H1 (cell line): ENCODE results near the gene RELB.

Experiments
- BRCA1 ChIP-seq: IDR thresholded peaks from 2 replicates; pipeline ENCODE4 v1.6.1; 2012; ENCODE audit warnings: low read depth, low read length, improper control_type of control experiment
- CHD1 ChIP-seq: IDR thresholded peaks from 2 replicates; pipeline ENCODE4 v1.6.1; 2012; ENCODE audit warnings: low read depth, low read length, improper control_type of control experiment
- CTCF ChIP-seq, 3 experiments: IDR thresholded peaks; 1 replicate in 2 of 3; 2 replicates in 1 of 3; pipeline versions ENCODE4 v1.5.1 to v1.6.1; 2011; ENCODE audit warnings: low read length in 3 of 3, mild to moderate bottlenecking in 3 of 3, inconsistent platforms in 2 of 3, low read depth in 1 of 3, moderate library complexity in 1 of 3; ENCODE audit not compliant: insufficient read depth in 1 of 3; ENCODE audit errors: control extremely low read depth in 1 of 3
- EZH2 ChIP-seq: fragments of 200-600 bp; sonication (generic); IDR thresholded peaks from 2 replicates; pipeline ENCODE4 v1.7.1; 2012; ENCODE audit warnings: low read depth, mild to moderate bottlenecking, moderate library complexity, low read length, inconsistent platforms; ENCODE audit not compliant: severe bottlenecking
- JUN ChIP-seq: IDR thresholded peaks from 2 replicates; pipeline ENCODE4 v1.6.1; 2011; ENCODE audit warnings: low read depth, mild to moderate bottlenecking, improper control_type of control experiment, low read length
- MAX ChIP-seq: IDR thresholded peaks from 2 replicates; pipeline ENCODE4 v1.6.1; 2012; ENCODE audit warnings: inconsistent platforms
- POLR2A ChIP-seq, 2 experiments: IDR thresholded peaks; 1 replicate in 1 of 2; 2 replicates in 1 of 2; pipeline ENCODE4 v1.6.1; 2011; ENCODE audit warnings: low read depth in 2 of 2, low read length in 2 of 2, mild to moderate bottlenecking in 2 of 2; ENCODE audit errors: control extremely low read depth in 1 of 2
- RXRA ChIP-seq: IDR thresholded peaks from 2 replicates; pipeline ENCODE4 v1.6.1; 2011; ENCODE audit warnings: low read depth, mild to moderate bottlenecking, low read length, moderate library complexity; ENCODE audit not compliant: insufficient read depth
- SAP30 ChIP-seq: fragments of 300-600 bp; sonication (generic); IDR thresholded peaks from 2 replicates; pipeline ENCODE4 v1.7.1; 2012; ENCODE audit warnings: low read length, moderate library complexity, mild to moderate bottlenecking, inconsistent platforms; ENCODE audit not compliant: insufficient read depth, insufficient replicate concordance
- SIN3A ChIP-seq, 2 experiments: IDR thresholded peaks in 1 of 2; conservative IDR thresholded peaks in 1 of 2; 2 replicates each; pipeline ENCODE4 v1.6.1; 2011 to 2012; ENCODE audit warnings: low read length in 2 of 2, improper control_type of control experiment in 1 of 2, low read depth in 1 of 2, mild to moderate bottlenecking in 1 of 2
- TAF1 ChIP-seq: IDR thresholded peaks from 2 replicates; pipeline ENCODE4 v1.6.1; 2011; ENCODE audit warnings: mild to moderate bottlenecking, low read depth, low read length

GRCh38 chr19:44984005-44984404 is 17.3 kb upstream of the RELB start:
- TF ChIP-seq SAP30 (no peak), EZH2 (no peak), JUN (no peak), MAX (no peak), POLR2A (IDR thresholded peaks at IDR 0.05; ENCODE audit: control extremely low read depth in 1 of 2, low read depth in 2 of 2, low read length in 2 of 2) (no peak), CHD1 (no peak), CTCF (IDR thresholded peaks at IDR 0.05; ENCODE audit: control extremely low read depth in 1 of 3, insufficient read depth in 1 of 3, low read depth in 1 of 3, low read length in 3 of 3) (no peak), TAF1 (no peak), BRCA1 (no peak), SIN3A (conservative IDR thresholded peaks at IDR 0.05 in 1 of 2, IDR thresholded peaks at IDR 0.05 in 1 of 2; ENCODE audit: low read depth in 1 of 2, low read length in 2 of 2) (no peak), RXRA (no peak)
